Kidney (tissue), 14 donors: Measurements from ENCODE around the gene PRR19. TPM values are rescaled to one million over a fixed set of nuclear protein-coding genes. Genes with fewer than 3 reads are reported as not detected.

ENCODE experiments used
- DNase-seq, 5 donors: peaks; one replicate each; pipeline ENCODE4 v3.0.0-alpha.2; 2013 to 2020
- FAIRE-seq: peaks from 2 replicates; lab custom pipeline; 2012; peaks lifted over from hg19 to GRCh38; lab: Jason Lieb, UNC
- H3K27ac ChIP-seq, 2 donors: one replicate each; pipeline ENCODE4 v1.7.0; 2013; ENCODE audit warnings: low read depth in 2 of 2, low read length in 2 of 2, inconsistent platforms in 1 of 2
- H3K27me3 ChIP-seq: one replicate; pipeline ENCODE4 v1.7.1; 2013; ENCODE audit warnings: low read length, inconsistent platforms; ENCODE audit not compliant: control insufficient read depth, insufficient read depth
- H3K36me3 ChIP-seq, 3 donors: one replicate each; pipeline versions ENCODE4 v1.7.0 to v1.7.1; 2013; ENCODE audit warnings: low read length in 3 of 3, control low read depth in 1 of 3, inconsistent platforms in 1 of 3; ENCODE audit not compliant: insufficient read depth in 3 of 3, control insufficient read depth in 2 of 3
- H3K4me1 ChIP-seq, 3 donors: one replicate each; pipeline versions ENCODE4 v1.7.0 to v1.7.1; 2013; ENCODE audit warnings: low read length in 3 of 3, inconsistent platforms in 1 of 3, low read depth in 1 of 3; ENCODE audit not compliant: control insufficient read depth in 2 of 3, insufficient read depth in 2 of 3
- H3K4me3 ChIP-seq, 3 donors: one replicate each; pipeline versions ENCODE4 v1.7.0 to v1.8.1; 2013; ENCODE audit warnings: low read length in 3 of 3, control low read depth in 1 of 3, inconsistent platforms in 1 of 3
- H3K9ac ChIP-seq, 3 donors: one replicate each; pipeline versions ENCODE4 v1.7.0 to v1.7.1; 2013; ENCODE audit warnings: low read length in 3 of 3, control low read depth in 1 of 3, inconsistent platforms in 1 of 3
- H3K9me3 ChIP-seq, 3 donors: one replicate each; pipeline versions ENCODE4 v1.7.0 to v1.7.1; 2013; ENCODE audit warnings: low read length in 3 of 3, control low read depth in 1 of 3, inconsistent platforms in 1 of 3; ENCODE audit not compliant: control insufficient read depth in 2 of 3, insufficient read depth in 1 of 3
- CTCF ChIP-seq: IDR thresholded peaks from 3 replicates; pipeline ENCODE4 v1.5.1; 2012; ENCODE audit warnings: mild to moderate bottlenecking, moderate library complexity, borderline replicate concordance; ENCODE audit not compliant: insufficient read depth; ENCODE audit errors: extremely low read depth
- intact Hi-C: fragments of 100-400 bp; cut with DNase I; formaldehyde crosslinking; loops from one replicate; pipeline ENCODE4 v1.11.1; 2022
- polyA plus RNA-seq: library from polyadenylated mRNA; stranded (reverse); fragments of 350-450 nt; fragmentation: Illumina TruSeq; extraction: RNeasy Lipid Tissue Mini Kit (QIAGEN cat#74804); gene quantifications from one replicate; pipeline ENCODE4 v1.2.3, GENCODE V29; 2014; ENCODE audit warnings: low read depth, low replicate concordance; ENCODE audit not compliant: insufficient read depth
- total RNA-seq: library from RNA; stranded (reverse); fragmentation: NEBNext Ultra II Directional; extraction: Animal tissue kit (Norgen Biotek cat#: 25700); gene quantifications from one replicate; pipeline ENCODE4 v1.2.1, GENCODE V29; 2021
- donor health status: control.
- donor health status: control.
- donor health status: control.
- donor health status: control.
- donor health status: control.
- donor health status: DM: yes; HTN: yes; CAD: no.
- donor health status: Normal renal cell carcinoma (clear cell type).

The PRR19 gene
- total and polyA plus RNA-seq, 2 donors from 2014 or later, result 0.47 to 0.71 TPM

DNA sequence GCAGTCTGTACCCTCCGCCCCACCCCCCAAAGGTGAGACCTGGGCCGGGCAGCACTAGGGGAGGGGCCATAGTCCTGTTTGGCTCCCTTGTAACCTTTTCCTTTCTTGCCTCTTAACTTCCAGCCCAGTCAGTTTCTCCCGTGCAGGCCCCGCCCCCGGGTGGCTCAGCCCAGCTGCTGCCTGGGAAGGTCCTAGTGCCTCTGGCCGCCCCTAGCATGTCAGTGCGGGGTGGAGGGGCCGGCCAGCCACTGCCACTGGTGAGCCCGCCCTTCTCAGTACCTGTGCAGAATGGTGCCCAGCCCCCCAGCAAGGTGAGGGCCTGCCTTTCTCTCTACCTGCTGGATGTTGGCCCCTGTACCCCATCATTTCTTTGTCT lies 10.5 kb upstream of the PRR19 start:
- DNase-seq, result no peak
- Histone ChIP-seq H3K9me3 (no peaks in the 10 kb centered on the region), H3K4me1 (peaks cover 0 to 4% (median 3%) of the 10 kb centered on the region in 3 donors), H3K27me3 (no peaks in the 10 kb centered on the region), H3K4me3 (no peak overlapping the region), H3K36me3 (peaks cover 0 to 34% (median 12%) of the 10 kb centered on the region in 3 donors), H3K9ac (no peak overlapping the region), H3K27ac (no peak overlapping the region)
- TF ChIP-seq CTCF, result no peak
- no peak for FAIRE-seq
- intact Hi-C loops, result no loop called here

DNA sequence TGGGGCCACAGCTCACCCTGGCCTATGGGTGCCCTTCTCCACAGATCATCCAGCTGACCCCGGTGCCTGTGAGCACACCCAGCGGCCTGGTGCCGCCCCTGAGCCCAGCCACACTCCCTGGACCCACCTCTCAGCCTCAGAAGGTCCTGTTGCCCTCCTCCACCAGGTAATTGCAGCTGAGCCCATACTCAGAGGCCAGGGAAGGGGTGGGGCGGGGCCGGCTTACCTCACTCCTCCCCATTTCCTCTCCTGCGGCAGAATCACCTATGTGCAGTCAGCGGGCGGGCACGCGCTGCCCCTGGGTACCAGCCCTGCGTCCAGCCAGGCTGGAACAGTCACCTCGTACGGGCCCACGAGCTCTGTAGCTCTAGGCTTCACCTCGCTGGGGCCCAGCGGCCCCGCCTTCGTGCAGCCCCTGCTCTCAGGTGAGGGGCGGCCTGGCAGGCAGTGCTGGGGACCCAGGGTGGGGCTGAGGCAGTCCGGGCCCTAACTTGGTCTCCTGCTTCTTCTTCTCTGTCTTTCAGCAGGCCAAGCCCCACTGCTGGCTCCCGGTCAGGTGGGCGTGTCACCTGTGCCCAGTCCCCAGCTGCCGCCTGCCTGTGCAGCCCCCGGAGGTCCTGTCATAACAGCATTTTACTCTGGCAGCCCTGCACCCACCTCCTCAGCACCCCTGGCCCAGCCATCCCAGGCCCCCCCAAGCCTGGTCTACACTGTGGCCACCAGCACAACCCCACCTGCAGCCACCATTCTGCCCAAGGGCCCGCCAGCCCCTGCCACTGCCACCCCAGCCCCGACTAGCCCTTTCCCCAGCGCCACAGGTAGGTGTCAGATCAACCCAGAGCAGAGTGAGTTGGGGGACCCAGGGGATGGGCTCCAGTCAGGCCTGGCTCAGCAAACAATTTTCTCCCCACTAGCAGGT lies 9.6 kb upstream of the PRR19 start:
- no peak for TF ChIP-seq CTCF
- no peak overlapping the region for H3K9ac ChIP-seq
- intact Hi-C loops, result no loop called here
- H3K36me3 ChIP-seq, result peaks cover 0 to 32% (median 11%) of the 10 kb centered on the region in 3 donors
- H3K9me3 ChIP-seq, result no peaks in the 10 kb centered on the region
- H3K4me3 ChIP-seq, result no peak overlapping the region
- peak in 2 of 5 donors; percentile 59 to 72 for DNase-seq
- no peaks in the 10 kb centered on the region for H3K27me3 ChIP-seq
- FAIRE-seq, result no peak
- peaks cover 0 to 4% (median 0%) of the 10 kb centered on the region in 3 donors for H3K4me1 ChIP-seq
- H3K27ac ChIP-seq, result no peak overlapping the region

DNA sequence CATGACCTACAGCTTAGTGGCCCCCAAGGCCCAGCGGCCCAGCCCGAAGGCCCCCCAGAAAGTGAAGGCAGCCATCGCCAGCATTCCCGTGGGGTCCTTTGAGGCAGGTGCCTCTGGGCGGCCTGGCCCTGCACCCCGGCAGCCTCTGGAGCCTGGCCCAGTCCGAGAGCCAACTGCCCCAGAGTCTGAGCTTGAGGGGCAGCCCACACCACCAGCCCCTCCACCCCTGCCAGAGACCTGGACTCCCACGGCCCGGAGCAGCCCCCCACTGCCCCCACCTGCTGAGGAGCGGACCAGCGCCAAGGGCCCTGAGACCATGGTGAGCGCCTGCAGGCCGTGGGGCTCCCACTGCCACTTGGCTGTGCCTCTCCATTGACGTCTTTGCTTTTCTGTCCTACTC lies 9.0 kb upstream of the PRR19 start:
- H3K9me3 ChIP-seq, result no peaks in the 10 kb centered on the region
- no peak overlapping the region for H3K27ac ChIP-seq
- intact Hi-C loops, result no loop called here
- no peaks in the 10 kb centered on the region for H3K27me3 ChIP-seq
- peaks cover 0 to 4% (median 0%) of the 10 kb centered on the region in 3 donors for H3K4me1 ChIP-seq
- DNase-seq (peak in 1 of 5 donors; percentile 68), FAIRE-seq (no peak)
- H3K4me3 ChIP-seq, result no peak overlapping the region
- peaks cover 0 to 26% (median 4%) of the 10 kb centered on the region in 3 donors for H3K36me3 ChIP-seq
- no peak overlapping the region for H3K9ac ChIP-seq
- TF ChIP-seq CTCF, result no peak
